ENCODE measurements around the gene MLPH. TPM values are rescaled to one million over a fixed set of nuclear protein-coding genes. Genes with fewer than 3 reads are reported as not detected.

MLPH gene
- total and polyA plus RNA-seq, 2 of the 4 experiments (the other 2 are of a cell fraction): 13.8 to 21.6 TPM

DNA sequence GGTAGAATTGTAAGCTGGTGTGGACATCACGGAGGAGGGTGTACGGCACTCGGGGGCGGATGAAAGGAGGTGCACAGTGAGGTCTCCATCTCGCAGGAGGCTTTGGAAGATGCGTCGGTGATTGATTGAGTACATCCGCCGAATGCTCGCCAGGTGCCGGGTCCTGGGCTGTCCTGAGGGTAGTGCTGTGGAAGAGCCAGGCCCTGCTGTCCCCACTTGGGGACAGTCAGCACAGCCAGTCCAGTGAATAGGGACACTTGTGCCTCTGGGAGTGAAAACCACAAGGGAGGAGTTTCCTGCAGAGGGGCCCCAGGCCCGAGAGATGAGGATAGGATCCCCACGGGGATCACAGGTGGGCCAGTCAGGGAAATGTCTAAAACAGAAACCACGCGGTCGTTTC, 28.1 kb downstream of the MLPH start:
- Histone ChIP-seq H2BK20ac (ENCODE audit: low read depth, low read length) (no peak overlapping the region), H4K20me1 (ENCODE audit: insufficient read depth, low read length) (no peaks in the 10 kb centered on the region), H3K4ac (ENCODE audit: low read depth, low read length) (no peak overlapping the region), H2AK5ac (ENCODE audit: low read depth, low read length) (no peak overlapping the region), H3K18ac (ENCODE audit: low read depth, low read length) (no peak overlapping the region), H3K9me3 (ENCODE audit: control insufficient read depth, insufficient read depth, low read length) (no peaks in the 10 kb centered on the region), H4K8ac (ENCODE audit: low read depth in 2 of 2, low read length in 2 of 2) (no peak overlapping the region), H2BK120ac (ENCODE audit: low read depth, low read length) (no peak overlapping the region), H3K9me1 (ENCODE audit: insufficient read depth, low read length) (no peaks in the 10 kb centered on the region; the same call in 1 of the 2 replicates), H3K4me3 (ENCODE audit: insufficient read depth, low read depth, low read length) (no peak overlapping the region), H3K36me3 (ENCODE audit: control insufficient read depth, insufficient read depth, low read length) (peaks cover 2% of the 10 kb centered on the region; the same call in 1 of the 2 replicates), H2BK5ac (ENCODE audit: low read depth, low read length, poor library complexity, severe bottlenecking) (no peak overlapping the region), H3K27ac (ENCODE audit: insufficient read depth, low read length) (no peak overlapping the region), H2BK15ac (ENCODE audit: low read depth, low read length) (no peak overlapping the region), H3K79me1 (ENCODE audit: low read depth in 1 of 2, low read length in 2 of 2) (peaks cover 0 to 15% of the 10 kb centered on the region in 2 experiments; a peak in 1 of 4 replicates), H2AFZ (replicated peaks; ENCODE audit: low read length, poor library complexity) (no peak overlapping the region), H3K56ac (ENCODE audit: extremely low read depth, insufficient read depth, low read length) (no peak overlapping the region), H2AK9ac (replicated peaks; ENCODE audit: low read depth, low read length, poor library complexity) (no peak overlapping the region), H3K27me3 (ENCODE audit: control insufficient read depth, insufficient read depth, low read length) (no peaks in the 10 kb centered on the region), H3K4me1 (ENCODE audit: control insufficient read depth, insufficient read depth, low read length) (peaks cover 18% of the 10 kb centered on the region; the same call in 1 of the 2 replicates), H3K23ac (ENCODE audit: low read depth, low read length) (no peak overlapping the region), H3K4me2 (ENCODE audit: low read depth, low read length) (no peak overlapping the region), H4K91ac (ENCODE audit: insufficient read depth, low read depth, low read length) (no peak overlapping the region), H4K5ac (ENCODE audit: low read depth, low read length) (no peak overlapping the region), H3K9ac (ENCODE audit: low read depth, low read length) (no peak overlapping the region), H3K14ac (replicated peaks; ENCODE audit: low read depth, low read length) (no peak overlapping the region)
- 100% methylated on average over 1 of the region's 16 CpGs; no CpG with 5 or more reads in 1 of the 2 experiments for WGBS, 2 experiments (ENCODE audit: extremely low coverage in 2 of 2, insufficient read length in 1 of 2)
- CTCF ChIA-PET: interaction anchor here (1.4 kb wide), 1 partner anchor 57 kb away, joined by 4 read pairs; no protein-coding TSS in a partner anchor
- no TSS peak for BruUV-seq (replicated peaks)
- ATAC-seq (ENCODE audit: low read depth): no peak
- POLR2A ChIA-PET (ENCODE audit: unreplicated experiment): no interaction called here
- dilution Hi-C loops (cut with HindIII; ENCODE audit: low sequenced_read_pairs, unreplicated experiment) (no loop called here), intact Hi-C loops (cut with micrococcal nuclease) (no loop called here), in situ Hi-C loops (cut with MboI; ENCODE audit: low sequenced_read_pairs) (loop anchor here (10.0 kb wide), 1 partner anchor 230 kb away; no protein-coding TSS in a partner anchor)
- TF ChIP-seq FOS (IDR thresholded peaks at IDR 0.05; ENCODE audit: low read depth, low read length) (no peak), POLR2A (IDR thresholded peaks at IDR 0.05; ENCODE audit: low read depth, low read length) (no peak), RFX5 (IDR thresholded peaks at IDR 0.05; ENCODE audit: low read depth, low read length) (no peak), RAD21 (IDR thresholded peaks at IDR 0.05; ENCODE audit: low read length) (no peak), BHLHE40 (IDR thresholded peaks at IDR 0.05; ENCODE audit: low read depth, low read length) (no peak), MAZ (IDR thresholded peaks at IDR 0.05; ENCODE audit: borderline replicate concordance, low read depth, low read length) (no peak), SMC3 (IDR thresholded peaks at IDR 0.05; ENCODE audit: low read depth, low read length) (no peak), MAFK (IDR thresholded peaks at IDR 0.05; ENCODE audit: low read depth, low read length) (no peak), NFE2L2 (IDR thresholded peaks at IDR 0.05; ENCODE audit: low read depth, low read length) (no peak), USF2 (IDR thresholded peaks at IDR 0.05; ENCODE audit: low read depth, low read length) (no peak), CHD1 (IDR thresholded peaks at IDR 0.05; ENCODE audit: low read depth, low read length) (no peak), CEBPB (IDR thresholded peaks at IDR 0.05; ENCODE audit: low read depth, low read length) (no peak), RCOR1 (IDR thresholded peaks at IDR 0.05; ENCODE audit: insufficient replicate concordance, low read length) (no peak), MXI1 (IDR thresholded peaks at IDR 0.05; ENCODE audit: borderline replicate concordance, low read depth, low read length) (no peak)
- TF ChIP-seq, protein P1, sequence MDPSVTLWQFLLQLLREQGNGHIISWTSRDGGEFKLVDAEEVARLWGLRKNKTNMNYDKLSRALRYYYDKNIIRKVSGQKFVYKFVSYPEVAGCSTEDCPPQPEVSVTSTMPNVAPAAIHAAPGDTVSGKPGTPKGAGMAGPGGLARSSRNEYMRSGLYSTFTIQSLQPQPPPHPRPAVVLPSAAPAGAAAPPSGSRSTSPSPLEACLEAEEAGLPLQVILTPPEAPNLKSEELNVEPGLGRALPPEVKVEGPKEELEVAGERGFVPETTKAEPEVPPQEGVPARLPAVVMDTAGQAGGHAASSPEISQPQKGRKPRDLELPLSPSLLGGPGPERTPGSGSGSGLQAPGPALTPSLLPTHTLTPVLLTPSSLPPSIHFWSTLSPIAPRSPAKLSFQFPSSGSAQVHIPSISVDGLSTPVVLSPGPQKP (IDR thresholded peaks at IDR 0.05; ENCODE audit: borderline replicate concordance, low read depth, low read length): no peak
- TF ChIP-seq, protein P2, sequence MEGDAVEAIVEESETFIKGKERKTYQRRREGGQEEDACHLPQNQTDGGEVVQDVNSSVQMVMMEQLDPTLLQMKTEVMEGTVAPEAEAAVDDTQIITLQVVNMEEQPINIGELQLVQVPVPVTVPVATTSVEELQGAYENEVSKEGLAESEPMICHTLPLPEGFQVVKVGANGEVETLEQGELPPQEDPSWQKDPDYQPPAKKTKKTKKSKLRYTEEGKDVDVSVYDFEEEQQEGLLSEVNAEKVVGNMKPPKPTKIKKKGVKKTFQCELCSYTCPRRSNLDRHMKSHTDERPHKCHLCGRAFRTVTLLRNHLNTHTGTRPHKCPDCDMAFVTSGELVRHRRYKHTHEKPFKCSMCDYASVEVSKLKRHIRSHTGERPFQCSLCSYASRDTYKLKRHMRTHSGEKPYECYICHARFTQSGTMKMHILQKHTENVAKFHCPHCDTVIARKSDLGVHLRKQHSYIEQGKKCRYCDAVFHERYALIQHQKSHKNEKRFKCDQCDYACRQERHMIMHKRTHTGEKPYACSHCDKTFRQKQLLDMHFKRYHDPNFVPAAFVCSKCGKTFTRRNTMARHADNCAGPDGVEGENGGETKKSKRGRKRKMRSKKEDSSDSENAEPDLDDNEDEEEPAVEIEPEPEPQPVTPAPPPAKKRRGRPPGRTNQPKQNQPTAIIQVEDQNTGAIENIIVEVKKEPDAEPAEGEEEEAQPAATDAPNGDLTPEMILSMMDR (conservative IDR thresholded peaks at IDR 0.05; ENCODE audit: low read depth, low read length): no peak
- DNase-seq: no peak

Data from IMR-90 (cell line).